Measurements from ENCODE around the gene NADSYN1.

- TF ChIP-seq EZH2 (IDR thresholded peaks at IDR 0.05; ENCODE audit: insufficient read depth, low read length) (no peak), CTCF (IDR thresholded peaks at IDR 0.05; ENCODE audit: insufficient read depth, low read depth, low read length) (no peak)
Measured at GRCh38 chr11:71421392-71421950, 31.5 kb upstream of the NADSYN1 start.

Measured in astrocyte (in vitro differentiated cells and primary cell).